Uterus (tissue), 2 donors: Measurements from ENCODE around the gene GGT5.
"Not testable (repeated sequence)": the region's sequence is repeated elsewhere in the genome, so short reads cannot be mapped to it uniquely, and the experiment has no call there.

ENCODE experiments used
- POLR2A ChIP-seq, 2 donors: fragments of 450-650 bp; IDR thresholded peaks; one replicate each; pipeline ENCODE4 v1.6.1; 2016; ENCODE audit warnings: antibody characterized with exemption in 2 of 2, mild to moderate bottlenecking in 1 of 2, moderate library complexity in 1 of 2
- TF ChIP-seq, protein P1 (sequence below), 4 experiments: fragments of 200-600 bp in 2 of 4; fragments of 450-650 bp in 2 of 4; sonication (generic) in 2 of 4; IDR thresholded peaks; one replicate each; pipeline ENCODE4 v1.5.1; 2016 to 2019; ENCODE audit warnings: antibody characterized with exemption in 4 of 4, mild to moderate bottlenecking in 2 of 4, moderate library complexity in 1 of 4

DNA sequence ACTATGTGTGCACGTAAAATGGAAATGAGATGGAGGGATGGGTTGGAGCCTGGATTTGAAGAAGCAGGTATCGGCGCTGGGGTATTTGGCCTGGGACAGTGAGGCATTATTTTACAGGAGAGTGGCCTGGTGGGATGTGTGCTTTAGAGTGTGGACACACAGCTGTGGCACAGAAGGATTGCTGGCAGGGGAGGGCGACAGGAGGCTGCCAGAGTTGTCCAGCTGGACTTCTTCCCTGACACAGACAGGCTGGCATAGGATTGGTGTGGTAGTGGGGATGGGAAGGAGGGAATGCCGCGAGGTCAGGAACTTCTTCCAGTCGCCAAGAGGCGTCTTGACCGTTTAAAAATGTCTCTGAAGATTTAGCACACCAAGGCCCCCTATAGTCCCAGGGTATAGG, 42.3 kb upstream of the GGT5 start:
- TF ChIP-seq, protein P1, sequence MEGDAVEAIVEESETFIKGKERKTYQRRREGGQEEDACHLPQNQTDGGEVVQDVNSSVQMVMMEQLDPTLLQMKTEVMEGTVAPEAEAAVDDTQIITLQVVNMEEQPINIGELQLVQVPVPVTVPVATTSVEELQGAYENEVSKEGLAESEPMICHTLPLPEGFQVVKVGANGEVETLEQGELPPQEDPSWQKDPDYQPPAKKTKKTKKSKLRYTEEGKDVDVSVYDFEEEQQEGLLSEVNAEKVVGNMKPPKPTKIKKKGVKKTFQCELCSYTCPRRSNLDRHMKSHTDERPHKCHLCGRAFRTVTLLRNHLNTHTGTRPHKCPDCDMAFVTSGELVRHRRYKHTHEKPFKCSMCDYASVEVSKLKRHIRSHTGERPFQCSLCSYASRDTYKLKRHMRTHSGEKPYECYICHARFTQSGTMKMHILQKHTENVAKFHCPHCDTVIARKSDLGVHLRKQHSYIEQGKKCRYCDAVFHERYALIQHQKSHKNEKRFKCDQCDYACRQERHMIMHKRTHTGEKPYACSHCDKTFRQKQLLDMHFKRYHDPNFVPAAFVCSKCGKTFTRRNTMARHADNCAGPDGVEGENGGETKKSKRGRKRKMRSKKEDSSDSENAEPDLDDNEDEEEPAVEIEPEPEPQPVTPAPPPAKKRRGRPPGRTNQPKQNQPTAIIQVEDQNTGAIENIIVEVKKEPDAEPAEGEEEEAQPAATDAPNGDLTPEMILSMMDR (IDR thresholded peaks at IDR 0.05), result not testable (repeated sequence)
- TF ChIP-seq POLR2A (IDR thresholded peaks at IDR 0.05), result not testable (repeated sequence)
